GM18520 (cell line): ENCODE data around the gene COL6A1.
"Not testable (repeated sequence)": the region's sequence is repeated elsewhere in the genome, so short reads cannot be mapped to it uniquely, and the experiment has no call there.

Experiments used
- ATAC-seq: cut with Tn5 transposase; IDR thresholded peaks from one replicate; pipeline ENCODE4 v1.9.1; 2021; ENCODE audit not compliant: unreplicated experiment

Gene COL6A1

DNA sequence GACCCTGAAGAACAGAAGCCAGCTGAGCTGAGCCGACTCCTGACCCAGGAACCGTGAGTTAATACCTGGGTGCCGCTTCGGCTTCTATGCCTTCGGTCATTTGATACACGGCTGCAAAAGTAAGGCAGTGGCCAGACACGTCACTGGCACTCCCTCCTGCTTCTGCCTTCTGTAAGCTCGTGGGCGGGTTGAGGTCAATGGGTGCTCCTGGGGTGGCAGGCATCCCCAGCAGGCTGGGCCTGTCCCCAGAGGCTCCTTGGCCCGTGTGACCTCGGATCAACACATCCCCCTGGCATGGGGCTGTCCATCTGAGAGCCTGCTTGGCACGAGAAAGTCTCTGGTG is 35.7 kb upstream of the COL6A1 start:
- no peak for ATAC-seq

DNA sequence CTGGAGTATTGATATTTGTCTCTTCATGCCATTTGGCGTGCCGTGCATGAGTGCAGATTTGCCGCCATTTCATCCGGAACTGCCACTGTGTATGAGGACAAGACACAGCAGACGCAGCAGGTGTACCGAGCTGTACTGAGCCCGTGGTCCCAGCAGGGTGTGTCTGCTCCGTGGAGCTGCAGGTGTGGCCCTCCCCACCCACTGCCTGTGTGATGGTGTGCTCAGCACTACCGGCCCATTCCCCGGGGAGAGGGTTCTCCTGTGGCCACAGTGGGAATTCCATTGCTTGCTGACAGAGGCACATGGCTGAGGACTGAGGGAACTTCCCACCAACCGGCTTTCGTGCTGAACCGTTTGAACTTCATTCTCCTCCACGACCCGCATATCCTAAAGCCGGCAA is 34.3 kb upstream of the COL6A1 start:
- no peak for ATAC-seq

DNA sequence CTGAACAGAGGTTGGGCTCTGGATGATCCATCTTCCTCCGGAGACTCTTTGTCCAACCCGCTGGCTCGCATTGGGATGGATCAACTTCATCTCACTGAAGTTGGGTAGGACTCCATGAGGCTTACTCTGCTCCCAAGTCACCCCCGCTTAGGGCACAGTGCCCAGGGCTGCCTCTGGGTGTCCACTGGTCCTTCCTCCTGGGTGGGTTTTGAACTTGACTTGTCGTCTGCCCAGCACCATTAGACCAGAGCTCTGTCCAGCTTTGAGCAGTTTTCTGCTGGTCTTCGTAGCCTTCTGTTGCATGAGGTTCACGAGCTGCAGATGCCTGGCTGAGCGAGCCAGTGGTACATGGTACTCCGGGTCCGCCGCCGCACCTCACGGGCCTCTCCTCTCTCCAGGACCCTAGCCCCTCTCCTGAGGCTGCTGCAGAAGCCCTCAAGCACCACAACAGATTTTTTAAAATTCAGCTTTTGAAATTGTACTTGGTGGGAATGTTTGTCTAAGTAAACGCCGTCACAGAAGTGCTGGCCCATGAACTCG is 33.8 kb upstream of the COL6A1 start:
- ATAC-seq = no peak

DNA sequence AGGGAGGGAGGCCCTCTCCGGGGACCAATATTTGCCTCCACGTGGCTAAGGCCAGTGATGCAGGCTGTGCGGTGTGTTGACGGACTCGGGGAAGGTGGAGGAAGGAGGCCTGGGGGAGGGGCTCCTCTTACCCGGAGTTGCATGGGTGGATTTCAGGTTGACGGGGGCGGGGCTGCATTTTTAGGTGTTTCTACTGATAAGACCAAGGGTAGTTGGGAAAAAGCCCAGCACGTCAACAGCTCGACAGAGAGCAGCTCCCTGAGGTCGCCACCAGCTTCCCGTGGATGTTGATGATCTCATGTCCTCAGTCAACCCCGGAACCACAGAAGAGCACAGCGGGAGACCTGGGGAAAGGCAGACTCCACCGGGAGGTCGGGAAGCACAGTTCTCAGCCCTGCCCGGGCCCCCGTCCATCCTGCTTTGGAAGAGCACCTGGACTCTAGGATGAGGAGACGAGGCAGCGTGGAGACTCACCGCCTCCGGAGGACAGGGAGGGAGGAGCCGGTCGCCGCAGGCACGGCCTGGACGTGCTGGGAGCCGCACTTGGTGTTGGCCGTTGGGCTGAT is 32.9 kb upstream of the COL6A1 start:
- ATAC-seq = no peak

DNA sequence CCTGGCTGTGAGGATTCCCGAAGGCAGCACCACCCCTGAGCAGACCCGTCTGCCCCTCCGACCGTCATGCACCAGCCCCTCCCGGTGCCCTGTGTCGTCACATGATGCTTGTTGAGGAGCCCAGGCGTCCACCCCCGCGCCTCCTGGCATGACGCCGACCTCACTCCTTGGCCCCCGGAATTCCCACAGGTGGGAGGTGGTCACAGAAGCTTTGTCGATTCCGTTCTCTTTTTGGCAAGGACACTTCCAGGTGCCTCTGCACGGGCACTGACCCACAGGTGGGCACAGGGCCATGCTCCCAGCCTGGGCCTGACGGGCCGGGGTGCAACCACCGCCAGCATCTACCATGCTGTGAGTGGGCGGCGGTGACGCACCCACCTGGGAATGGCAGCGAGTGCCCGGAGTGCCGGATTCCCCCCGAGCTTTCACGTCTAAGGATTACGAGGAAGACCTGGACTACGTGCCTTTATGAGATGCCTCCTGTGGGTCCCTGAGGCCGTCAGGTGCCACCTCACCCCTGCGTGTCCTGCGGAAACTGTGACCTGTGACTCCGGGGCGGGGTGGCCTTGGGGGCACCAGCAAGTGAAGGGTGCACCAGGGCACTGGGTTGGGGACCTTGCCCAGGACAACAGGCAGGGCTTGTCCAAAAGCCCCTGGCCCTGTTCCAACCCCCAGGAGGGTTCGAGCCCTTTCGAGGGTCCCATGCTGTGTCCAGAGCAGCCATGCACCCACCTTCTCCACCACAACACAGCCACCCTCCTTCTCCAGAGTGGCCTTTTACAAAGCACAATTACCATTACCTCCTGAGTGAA is 31.4 kb upstream of the COL6A1 start:
- ATAC-seq = no peak

DNA sequence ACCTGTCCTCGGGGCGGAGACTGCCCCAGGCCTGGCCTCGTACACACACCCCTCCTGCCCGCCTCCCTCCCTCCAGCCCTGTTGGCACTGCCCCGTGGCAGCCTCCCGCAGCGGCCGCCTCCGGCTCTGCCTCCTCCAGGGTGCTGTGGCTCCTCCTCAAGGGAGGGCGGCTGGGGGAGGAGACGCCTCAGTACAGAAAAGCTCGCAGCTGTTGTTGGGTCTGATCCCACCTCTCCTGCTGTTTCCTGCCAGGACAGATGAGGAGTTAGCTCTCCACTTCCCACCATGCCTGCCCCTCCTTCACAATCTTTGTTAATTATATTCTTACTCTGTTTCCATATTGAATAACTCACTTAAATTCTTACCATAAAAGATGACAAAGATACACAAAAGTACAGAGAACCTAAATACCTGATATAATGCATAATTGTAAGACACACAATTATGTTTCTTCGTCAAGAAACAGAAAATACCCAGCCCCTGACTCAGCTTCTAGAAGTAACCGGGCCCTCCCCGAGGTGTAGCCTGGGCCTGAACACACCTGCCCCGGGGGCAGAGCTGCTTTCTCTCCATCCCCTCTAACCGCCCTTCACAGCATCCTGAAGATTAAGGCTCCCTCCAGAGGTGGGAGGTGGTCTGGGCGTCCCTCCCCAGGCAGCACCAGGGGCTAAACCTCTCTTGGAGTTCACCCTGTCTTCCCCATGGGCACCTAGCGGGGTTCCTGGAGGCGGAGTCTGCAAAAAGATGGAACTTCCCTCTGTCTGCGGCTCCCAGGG is 30.6 kb upstream of the COL6A1 start:
- no peak for ATAC-seq

DNA sequence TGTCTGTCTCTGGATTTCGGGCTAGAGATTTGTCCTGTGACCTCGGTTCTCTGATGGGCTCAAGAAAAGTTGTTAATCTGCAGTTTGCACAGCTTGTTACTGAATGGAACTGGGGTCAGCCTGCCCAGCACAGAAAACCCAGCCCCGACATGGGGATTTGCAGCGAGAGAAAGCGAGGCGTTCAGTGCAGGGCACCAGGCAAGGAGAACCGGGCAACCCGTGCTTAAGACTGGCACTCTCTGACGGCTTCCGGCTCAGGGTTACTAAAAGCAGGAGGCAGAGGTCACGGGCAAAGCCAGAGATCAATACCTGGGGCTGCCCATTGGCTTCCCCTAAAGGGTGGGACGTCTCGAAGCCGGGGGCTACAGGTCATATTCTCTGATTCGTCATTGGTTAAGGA is 29.9 kb upstream of the COL6A1 start:
- no peak for ATAC-seq

DNA sequence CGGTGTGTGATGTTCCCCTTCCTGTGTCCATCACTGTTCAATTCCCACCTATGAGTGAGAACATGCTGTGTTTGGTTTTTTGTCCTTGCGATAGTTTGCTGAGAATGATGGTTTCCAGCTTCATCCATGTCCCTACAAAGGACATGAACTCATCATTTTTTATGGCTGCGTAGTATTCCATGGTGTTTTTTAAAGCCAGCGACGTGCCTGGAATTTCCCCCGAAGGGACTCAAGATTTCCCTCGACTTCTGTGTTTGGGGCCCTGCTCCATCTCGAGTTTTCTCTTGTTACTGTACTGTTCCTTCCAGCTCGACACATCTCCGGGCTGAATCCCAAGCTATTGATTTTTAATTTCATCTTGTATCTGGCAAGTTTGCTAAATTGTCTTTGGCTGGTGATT is 29.0 kb upstream of the COL6A1 start:
- ATAC-seq = not testable (repeated sequence)

DNA sequence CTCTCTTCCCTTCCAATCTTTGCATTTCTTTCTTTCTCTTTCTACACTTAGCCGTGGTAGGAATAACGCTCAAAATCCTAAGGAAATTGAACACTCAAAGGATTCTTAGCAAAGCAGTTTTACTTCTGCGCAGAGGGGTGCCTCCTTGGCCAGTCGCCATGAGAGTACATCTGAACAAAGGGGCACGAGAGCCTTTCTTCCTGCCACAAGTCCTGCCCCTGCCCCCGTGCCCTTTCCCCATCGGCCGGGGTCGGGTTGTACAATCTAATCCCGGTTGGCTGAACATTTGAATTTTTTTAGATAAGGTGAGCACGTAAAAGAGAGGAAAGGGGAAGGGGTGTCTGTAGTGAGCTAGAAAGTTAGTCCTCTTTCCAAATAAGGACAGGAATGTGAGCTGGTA is 28.6 kb upstream of the COL6A1 start:
- no peak for ATAC-seq

DNA sequence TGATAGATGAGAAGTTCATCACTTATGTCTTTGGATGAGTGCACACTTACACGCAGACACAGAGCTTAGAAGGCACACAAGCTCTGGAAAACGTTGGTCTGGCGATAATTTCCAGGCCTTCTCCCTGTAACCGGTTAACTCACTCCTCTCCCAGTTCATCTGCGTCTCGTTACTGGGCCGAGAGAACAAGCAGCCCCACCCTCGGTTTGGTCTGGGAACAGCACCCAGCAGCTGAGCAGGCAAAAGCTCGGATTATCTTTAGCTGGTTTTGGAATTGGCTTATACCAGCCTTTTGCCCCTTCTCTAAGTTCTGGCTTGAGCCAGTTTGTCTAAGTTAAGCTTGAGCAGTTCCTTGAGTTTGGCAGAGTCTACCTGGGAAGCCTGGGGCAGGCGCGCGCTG is 27.3 kb upstream of the COL6A1 start:
- ATAC-seq = no peak

DNA sequence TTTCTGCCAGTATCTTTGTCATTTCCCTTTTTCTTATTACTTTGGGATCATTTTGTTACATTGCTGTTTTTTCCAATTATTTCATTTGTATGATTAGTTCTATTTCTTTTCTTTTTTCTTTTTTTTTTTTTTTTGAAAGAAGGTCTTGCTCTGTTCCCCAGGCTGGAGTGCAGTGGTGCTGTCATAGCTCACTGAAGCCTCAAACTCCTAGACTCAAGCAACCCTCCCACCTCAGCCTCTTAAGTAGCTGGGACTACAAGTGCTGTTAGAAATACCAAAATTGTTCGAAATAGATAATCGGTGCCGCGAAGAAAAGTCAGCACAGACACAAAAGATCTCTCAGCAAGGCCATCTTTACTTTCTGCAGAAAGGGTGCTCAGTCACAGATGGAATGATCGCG is 26.6 kb upstream of the COL6A1 start:
- ATAC-seq = no peak

DNA sequence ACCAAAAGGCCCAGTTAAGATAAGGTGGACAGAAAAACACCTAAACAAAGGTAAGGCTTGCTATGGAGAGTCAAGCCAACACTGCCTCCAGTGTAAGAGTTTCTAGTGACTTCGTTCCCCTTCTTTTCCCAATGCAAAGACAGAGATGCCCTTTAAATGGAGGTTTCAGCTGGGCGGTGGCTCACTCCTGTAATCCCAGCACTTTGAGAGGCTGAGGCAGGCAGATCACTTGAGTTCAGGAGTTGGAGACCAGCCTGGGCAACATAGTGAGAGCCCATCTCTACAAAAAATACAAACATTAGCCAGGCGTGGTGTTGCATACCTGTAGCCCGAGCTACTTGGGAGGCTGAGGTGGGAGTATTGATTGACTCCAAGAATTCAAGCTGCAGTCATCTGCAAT is 24.0 kb upstream of the COL6A1 start:
- ATAC-seq = no peak

DNA sequence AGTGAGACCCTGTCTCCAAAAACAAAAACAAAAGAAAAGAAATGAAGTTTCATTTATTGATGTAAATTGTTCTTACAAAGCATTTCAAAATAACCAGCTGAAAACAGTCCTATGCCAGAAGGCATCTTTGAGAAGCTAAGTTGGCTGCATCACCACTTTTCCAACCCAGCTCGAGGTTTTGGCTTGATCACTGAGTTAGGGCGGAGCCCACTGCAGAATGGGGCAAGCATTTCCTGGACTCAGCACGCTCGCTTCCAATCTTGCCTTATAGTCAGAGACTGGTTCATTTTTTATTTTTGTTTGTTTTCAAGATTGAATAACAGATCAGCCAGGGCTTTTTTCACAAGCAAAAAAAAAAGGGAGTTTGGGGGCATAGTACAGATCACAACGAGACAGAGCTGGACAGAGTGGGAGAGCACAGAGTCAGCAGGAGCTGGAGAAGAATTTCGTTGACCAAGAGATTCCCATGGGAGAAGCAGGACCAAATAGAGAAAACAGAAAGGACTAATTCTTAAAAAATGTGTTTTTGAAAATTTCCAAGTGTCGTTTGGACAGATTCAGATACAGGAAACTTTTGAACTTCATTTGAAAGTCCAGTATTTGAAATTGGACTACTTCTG is 23.5 kb upstream of the COL6A1 start:
- ATAC-seq = no peak

DNA sequence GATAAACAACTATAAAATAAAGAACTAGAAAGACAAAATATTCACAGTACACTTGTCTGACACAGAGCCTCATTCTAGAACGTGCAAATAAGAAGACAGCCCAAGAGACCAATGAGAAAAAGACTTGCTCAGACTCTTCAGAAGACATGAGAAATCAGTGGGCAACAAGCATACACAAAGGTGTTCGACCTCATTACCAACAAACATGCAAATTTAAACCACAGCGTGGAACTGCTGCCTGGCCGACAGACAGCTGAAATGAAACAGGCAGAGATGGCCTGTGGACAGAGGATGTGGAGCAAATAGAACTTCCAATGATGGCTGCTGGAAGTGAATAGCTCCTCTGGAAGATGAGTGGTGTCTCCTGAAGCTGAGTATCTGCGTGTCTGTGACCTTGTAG is 22.4 kb upstream of the COL6A1 start:
- ATAC-seq = no peak

DNA sequence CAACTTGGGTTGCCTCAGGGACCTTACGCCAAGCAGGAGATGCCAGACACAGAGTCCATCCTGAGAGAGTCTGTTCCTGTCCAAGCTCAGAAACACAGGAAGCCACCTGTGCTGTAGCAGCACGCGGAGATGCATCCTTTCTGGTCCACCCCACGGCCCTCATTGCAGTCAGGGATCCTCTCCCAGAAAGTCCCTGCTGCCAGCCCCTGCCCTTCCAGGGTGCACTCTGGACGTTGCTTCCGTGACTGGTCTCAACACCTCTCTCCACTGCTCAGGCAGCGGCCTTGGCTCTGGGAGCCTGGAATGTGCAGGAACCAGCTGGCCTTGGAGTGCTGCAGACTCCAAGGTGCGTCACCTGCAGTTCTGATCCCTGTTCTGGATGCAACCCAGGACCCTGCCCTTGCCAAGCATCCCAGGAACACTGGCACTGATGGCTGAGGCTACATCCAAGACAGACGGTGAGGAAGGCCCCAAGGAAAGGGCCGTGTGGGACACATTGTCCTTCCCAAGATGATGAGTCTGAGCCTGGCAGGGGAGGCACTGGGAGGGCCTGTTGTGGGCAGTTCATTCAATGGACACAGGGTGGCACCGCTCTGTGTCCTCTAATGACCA is 21.7 kb upstream of the COL6A1 start:
- no peak for ATAC-seq

DNA sequence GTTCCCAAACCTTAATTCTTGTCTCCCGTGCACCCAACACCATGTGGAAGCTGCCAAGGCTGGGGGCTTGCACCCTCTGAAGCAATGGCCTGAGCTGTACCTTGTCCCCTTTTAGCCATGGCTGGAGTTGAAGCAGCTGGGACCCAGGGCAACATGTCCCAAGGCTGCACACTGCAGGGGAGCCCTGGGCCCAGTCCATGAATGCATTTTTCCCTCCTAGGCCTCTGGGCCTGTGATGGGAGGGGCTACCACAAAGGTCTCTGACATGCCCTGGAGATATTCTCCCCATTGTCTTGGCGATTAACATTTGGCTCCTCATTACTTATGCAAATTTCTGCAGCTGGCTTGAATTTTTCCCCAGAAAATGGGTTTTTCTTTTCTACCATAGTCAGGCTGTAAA is 20.2 kb upstream of the COL6A1 start:
- ATAC-seq = not testable (repeated sequence)

DNA sequence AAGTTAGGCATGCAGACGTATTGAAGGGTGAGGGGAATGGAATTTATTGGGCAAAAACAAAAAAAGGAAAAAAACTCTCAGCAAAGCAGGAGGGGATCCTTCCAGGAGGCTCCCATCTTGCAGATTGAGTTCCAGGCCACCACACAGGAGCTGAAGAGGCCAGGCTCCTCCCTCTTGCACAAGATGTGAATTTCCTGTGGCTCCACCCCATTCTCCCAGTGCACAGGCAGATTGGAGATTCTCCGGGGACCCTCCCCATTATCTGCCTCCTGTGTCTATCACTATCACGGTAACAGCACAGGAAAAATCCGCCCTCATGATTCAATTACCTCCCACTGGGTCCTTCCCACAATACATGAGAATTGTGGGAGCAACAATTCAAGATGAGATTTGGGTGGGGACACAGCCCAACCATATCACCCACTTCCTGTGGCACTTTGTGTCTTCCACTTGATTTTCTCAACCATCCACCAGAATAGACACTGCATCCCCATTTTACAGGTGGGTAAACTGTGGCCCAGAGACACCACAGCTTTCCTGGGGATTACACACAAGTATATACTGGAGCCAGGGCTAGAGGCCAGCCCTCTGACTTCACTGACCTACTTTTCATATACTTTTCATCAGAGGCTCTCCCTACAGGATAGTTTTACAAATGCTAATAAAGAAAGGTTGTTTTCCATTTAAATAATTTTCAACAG is 18.9 kb upstream of the COL6A1 start:
- no peak for ATAC-seq

DNA sequence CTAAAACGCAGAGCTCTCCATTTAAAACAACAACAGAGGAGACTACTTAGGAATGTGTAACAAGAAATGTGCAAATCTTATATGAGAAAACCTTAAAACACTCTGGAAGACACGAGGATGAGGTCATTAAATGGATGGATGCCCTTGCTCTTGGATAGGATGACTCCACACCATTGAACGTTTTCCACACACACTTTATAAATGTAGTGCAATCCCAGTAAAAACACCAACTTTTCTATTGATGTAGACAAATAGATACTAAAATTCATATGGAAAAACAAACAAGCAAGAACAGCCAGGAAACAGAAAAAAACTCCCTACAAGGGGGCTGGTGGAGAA is 18.4 kb upstream of the COL6A1 start:
- no peak for ATAC-seq

DNA sequence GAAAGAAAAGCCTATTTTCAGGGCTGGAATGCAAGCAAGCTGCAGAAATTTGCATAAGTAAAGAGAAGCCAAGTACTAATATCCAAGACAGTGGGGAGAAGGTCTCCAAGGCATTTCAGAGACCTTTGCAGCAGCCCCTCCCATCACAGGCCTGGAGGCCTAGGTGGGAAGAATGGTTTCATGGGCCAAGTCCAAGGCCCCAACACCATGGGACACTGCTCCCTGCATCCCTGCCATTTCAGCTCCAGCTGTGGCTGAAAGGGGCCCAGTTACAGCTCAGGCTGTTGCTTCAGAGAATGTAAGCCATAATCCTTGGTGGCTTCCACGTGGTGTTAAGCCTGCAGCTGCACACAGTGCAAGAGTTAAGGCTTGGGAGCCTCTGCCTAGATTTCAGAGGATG is 16.9 kb upstream of the COL6A1 start:
- ATAC-seq = no peak

DNA sequence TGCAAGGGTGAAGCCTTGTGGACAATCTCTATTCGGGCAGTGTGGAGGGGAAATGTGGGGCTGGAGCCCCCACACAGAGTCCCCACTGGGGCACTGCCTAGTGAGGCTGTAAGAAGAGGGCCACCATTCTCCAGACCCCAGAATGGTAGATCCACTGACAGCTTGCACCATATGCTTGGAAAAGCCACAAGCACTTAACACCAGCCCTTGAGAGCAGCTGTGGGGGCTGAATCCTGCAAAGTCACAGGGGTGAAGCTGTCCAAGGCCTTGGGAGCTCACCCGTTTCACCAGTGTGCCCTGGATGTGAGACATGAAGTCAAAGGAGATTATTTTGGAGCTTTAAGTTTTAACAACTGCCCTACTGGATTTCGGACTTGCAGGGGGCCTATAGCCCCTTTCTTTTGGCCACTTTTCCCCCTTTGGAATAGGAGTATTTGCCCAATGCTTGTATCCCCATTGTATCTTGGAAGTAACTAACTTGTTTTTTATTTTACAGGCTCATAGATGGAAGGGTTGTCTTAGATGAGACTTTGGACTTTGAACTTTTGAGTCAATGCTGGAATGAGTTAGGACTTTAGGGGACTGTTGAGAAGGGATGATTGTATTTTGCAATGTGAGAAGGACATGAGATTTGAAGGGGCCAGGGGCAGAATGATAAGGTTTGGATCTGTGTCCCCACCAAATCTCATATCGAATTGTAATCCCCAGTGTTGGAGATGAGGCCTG is 16.3 kb upstream of the COL6A1 start:
- ATAC-seq = no peak
